HepG2 (cell line): ENCODE data around the gene MEPCE. TPM values are rescaled to one million over a fixed set of nuclear protein-coding genes. Genes with fewer than 3 reads are reported as not detected.

Experiments used
- ATM ChIP-seq: fragments of 450-650 bp; IDR thresholded peaks from 2 replicates; pipeline ENCODE4 v1.7.1; 2017; ENCODE audit warnings: mild to moderate bottlenecking, borderline replicate concordance
- ELF3 ChIP-seq: IDR thresholded peaks from 2 replicates; pipeline ENCODE4 v1.6.1; 2016; ENCODE audit warnings: missing genetic modification reagents, missing compliant biosample characterization
- ETV5 ChIP-seq: IDR thresholded peaks from 2 replicates; pipeline ENCODE4 v1.6.1; 2018; ENCODE audit warnings: missing biosample characterization, missing genetic modification reagents, inconsistent platforms, borderline replicate concordance
- KLF16 ChIP-seq, 2 experiments: sonication (generic) in 1 of 2; formaldehyde crosslinking in 1 of 2; IDR thresholded peaks; 2 replicates each; pipeline versions ENCODE4 v1.6.1 to v1.8.0; 2016 to 2023; ENCODE audit warnings: missing genetic modification reagents in 2 of 2, missing compliant biosample characterization in 1 of 2
- NR2F6 ChIP-seq, 2 experiments: IDR thresholded peaks; 2 replicates each; pipeline ENCODE4 v1.6.1; 2016; ENCODE audit warnings: antibody characterized with exemption in 1 of 2, mild to moderate bottlenecking in 1 of 2
- STAG1 ChIP-seq: sonication (generic); formaldehyde crosslinking; IDR thresholded peaks from 2 replicates; pipeline ENCODE4 v1.4.0; 2020; ENCODE audit warnings: missing genetic modification reagents
- ZFP37 ChIP-seq: sonication (generic); formaldehyde crosslinking; IDR thresholded peaks from 2 replicates; pipeline ENCODE4 v1.4.0; 2020; ENCODE audit warnings: missing genetic modification reagents, borderline replicate concordance
- ZNF362 ChIP-seq: sonication (generic); formaldehyde crosslinking; IDR thresholded peaks from 2 replicates; pipeline ENCODE4 v1.4.0; 2020; ENCODE audit warnings: missing genetic modification reagents, mild to moderate bottlenecking, borderline replicate concordance
- ZNF446 ChIP-seq: sonication (generic); formaldehyde crosslinking; IDR thresholded peaks from 2 replicates; pipeline ENCODE4 v1.5.0; 2020; ENCODE audit warnings: mild to moderate bottlenecking, missing genetic modification reagents
- ZNF660 ChIP-seq: sonication (generic); formaldehyde crosslinking; IDR thresholded peaks from 2 replicates; pipeline ENCODE4 v1.5.1; 2020; ENCODE audit warnings: mild to moderate bottlenecking, low read depth, missing genetic modification reagents, borderline replicate concordance
- ZNF687 ChIP-seq: sonication (generic); formaldehyde crosslinking; IDR thresholded peaks from 2 replicates; pipeline ENCODE4 v1.5.1; 2020; ENCODE audit warnings: mild to moderate bottlenecking, missing genetic modification reagents, moderate library complexity
- polyA plus RNA-seq, 8 experiments: library from polyadenylated mRNA; depleted of rRNA in 3 of 8; stranded (reverse) in 7 of 8; unstranded in 1 of 8; fragments of >200 nt; fragmentation: Illumina TruSeq in 4 of 8; extraction: Trizol in 4 of 8; gene quantifications; 2 replicates each; pipeline versions ENCODE4 v1.2.1 to v1.2.3, GENCODE V29; 2011 to 2016; ENCODE audit warnings: low read depth in 4 of 8, missing spikeins in 1 of 8, mixed read lengths in 1 of 8; ENCODE audit not compliant: insufficient read depth in 1 of 8
- total RNA-seq, 5 experiments: library from RNA; depleted of rRNA; stranded (reverse); fragments of >200 nt; fragmentation: Illumina TruSeq; extraction: Trizol; gene quantifications; 2 replicates each; pipeline ENCODE4 v1.2.3, GENCODE V29; 2016; ENCODE audit warnings: low read depth in 1 of 5
- TF ChIP-seq, protein P1 (sequence below): sonication (generic); formaldehyde crosslinking; IDR thresholded peaks from 2 replicates; pipeline ENCODE4 v1.8.1; 2023; ENCODE audit warnings: mild to moderate bottlenecking, missing genetic modification reagents
- TF ChIP-seq, protein P2 (sequence below), 2 experiments: sonication (generic) in 1 of 2; formaldehyde crosslinking in 1 of 2; IDR thresholded peaks; 2 replicates each; pipeline versions ENCODE4 v1.5.1 to v1.6.1; 2011 to 2020; ENCODE audit warnings: borderline replicate concordance in 1 of 2, low read depth in 1 of 2, low read length in 1 of 2, mild to moderate bottlenecking in 1 of 2, missing genetic modification reagents in 1 of 2, moderate library complexity in 1 of 2
- TF ChIP-seq, protein P3 (sequence below): sonication (generic); formaldehyde crosslinking; IDR thresholded peaks from 2 replicates; pipeline ENCODE4 v1.4.0; 2020; ENCODE audit warnings: missing genetic modification reagents

MEPCE gene
- total and polyA plus RNA-seq, 2 of the 13 experiments (the other 11 are each of a cell fraction or from before 2014, with no cell fraction given), result 12.3 to 26.0 TPM

DNA sequence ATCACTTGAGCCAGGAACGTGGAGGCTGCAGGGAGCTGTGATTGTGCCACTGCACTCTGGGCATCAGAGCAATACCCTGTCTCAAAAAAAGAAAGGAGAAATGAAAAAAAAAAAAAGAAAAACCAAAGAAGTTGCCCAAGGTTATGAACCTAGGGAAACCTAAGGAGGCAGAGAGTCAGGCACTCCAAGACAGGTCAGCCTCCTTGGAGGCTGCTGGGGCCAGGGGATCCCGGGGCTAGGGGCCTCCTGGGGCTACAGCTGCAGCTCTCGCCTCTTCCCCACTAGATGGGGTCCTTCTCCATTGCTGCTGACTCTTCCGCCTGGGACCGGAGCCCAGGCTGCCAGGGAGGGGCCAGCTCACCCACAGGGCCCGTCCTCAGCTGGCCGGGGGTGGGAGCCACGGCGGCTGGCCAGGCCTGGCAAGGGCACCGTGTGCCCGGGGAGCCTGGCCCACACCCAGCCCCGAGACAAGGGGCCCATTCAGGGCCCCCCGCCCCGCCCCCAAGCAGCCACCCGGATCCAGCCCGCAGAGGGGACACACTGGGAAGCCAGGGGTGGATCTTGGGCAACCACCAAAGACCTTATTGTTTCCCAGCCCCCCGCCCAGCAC lies 36.2 kb downstream of the MEPCE start (continued):
- TF ChIP-seq STAG1 (CRISPR knock-in tag) (peak; percentile 87), KLF16 (CRISPR knock-in tag; IDR thresholded peaks at IDR 0.05) (no peak), ZNF446 (no peak), ZNF687 (CRISPR knock-in tag) (peak; percentile 58), ELF3 (CRISPR knock-in tag) (peak; percentile 74), ZFP37 (no peak), ATM (no peak), ZNF660 (no peak), ZNF362 (CRISPR knock-in tag) (no peak), ETV5 (CRISPR knock-in tag) (peak; percentile 29; the same call in 1 of the 2 replicates), NR2F6 (IDR thresholded peaks at IDR 0.05) (no peak), NR2F6 (CRISPR knock-in tag; IDR thresholded peaks at IDR 0.05) (0 out of 2 replicates have a peak, but pooled peaks have one; percentile 27)
- TF ChIP-seq, protein P1, sequence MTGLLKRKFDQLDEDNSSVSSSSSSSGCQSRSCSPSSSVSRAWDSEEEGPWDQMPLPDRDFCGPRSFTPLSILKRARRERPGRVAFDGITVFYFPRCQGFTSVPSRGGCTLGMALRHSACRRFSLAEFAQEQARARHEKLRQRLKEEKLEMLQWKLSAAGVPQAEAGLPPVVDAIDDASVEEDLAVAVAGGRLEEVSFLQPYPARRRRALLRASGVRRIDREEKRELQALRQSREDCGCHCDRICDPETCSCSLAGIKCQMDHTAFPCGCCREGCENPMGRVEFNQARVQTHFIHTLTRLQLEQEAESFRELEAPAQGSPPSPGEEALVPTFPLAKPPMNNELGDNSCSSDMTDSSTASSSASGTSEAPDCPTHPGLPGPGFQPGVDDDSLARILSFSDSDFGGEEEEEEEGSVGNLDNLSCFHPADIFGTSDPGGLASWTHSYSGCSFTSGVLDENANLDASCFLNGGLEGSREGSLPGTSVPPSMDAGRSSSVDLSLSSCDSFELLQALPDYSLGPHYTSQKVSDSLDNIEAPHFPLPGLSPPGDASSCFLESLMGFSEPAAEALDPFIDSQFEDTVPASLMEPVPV (CRISPR knock-in tag), result no peak
- TF ChIP-seq, protein P2, sequence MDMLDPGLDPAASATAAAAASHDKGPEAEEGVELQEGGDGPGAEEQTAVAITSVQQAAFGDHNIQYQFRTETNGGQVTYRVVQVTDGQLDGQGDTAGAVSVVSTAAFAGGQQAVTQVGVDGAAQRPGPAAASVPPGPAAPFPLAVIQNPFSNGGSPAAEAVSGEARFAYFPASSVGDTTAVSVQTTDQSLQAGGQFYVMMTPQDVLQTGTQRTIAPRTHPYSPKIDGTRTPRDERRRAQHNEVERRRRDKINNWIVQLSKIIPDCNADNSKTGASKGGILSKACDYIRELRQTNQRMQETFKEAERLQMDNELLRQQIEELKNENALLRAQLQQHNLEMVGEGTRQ (IDR thresholded peaks at IDR 0.05; ENCODE audit: low read depth, low read length), result no peak
- TF ChIP-seq, protein P2 (CRISPR knock-in tag; IDR thresholded peaks at IDR 0.05; ENCODE audit: borderline replicate concordance), result no peak
- TF ChIP-seq, protein P3, sequence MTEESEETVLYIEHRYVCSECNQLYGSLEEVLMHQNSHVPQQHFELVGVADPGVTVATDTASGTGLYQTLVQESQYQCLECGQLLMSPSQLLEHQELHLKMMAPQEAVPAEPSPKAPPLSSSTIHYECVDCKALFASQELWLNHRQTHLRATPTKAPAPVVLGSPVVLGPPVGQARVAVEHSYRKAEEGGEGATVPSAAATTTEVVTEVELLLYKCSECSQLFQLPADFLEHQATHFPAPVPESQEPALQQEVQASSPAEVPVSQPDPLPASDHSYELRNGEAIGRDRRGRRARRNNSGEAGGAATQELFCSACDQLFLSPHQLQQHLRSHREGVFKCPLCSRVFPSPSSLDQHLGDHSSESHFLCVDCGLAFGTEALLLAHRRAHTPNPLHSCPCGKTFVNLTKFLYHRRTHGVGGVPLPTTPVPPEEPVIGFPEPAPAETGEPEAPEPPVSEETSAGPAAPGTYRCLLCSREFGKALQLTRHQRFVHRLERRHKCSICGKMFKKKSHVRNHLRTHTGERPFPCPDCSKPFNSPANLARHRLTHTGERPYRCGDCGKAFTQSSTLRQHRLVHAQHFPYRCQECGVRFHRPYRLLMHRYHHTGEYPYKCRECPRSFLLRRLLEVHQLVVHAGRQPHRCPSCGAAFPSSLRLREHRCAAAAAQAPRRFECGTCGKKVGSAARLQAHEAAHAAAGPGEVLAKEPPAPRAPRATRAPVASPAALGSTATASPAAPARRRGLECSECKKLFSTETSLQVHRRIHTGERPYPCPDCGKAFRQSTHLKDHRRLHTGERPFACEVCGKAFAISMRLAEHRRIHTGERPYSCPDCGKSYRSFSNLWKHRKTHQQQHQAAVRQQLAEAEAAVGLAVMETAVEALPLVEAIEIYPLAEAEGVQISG (CRISPR knock-in tag), result peak; percentile 42; the same call in 1 of the 2 replicates
